HG03159 (cell line): ENCODE data around the gene FAM186B.

ENCODE experiments used
- ATAC-seq: cut with Tn5 transposase; IDR thresholded peaks from one replicate; pipeline ENCODE4 v1.9.1; 2021; ENCODE audit warnings: mild to moderate bottlenecking, moderate library complexity; ENCODE audit not compliant: unreplicated experiment

FAM186B gene

GRCh38 chr12:49539406-49540228 is 65.8 kb downstream of the FAM186B start:
- no peak for ATAC-seq

- ATAC-seq = peak; percentile 50
Observed at GRCh38 chr12:49538510-49539403, 66.7 kb downstream of the FAM186B start, which contains the start of gene KCNH3. Gene KCNH3, plus strand, starts transcription at chr12:49539030. Its CDS starts 387 bp downstream, at chr12:49539417.

GRCh38 chr12:49537752-49538509 is 67.5 kb downstream of the FAM186B start:
- ATAC-seq = no peak
